GM21723 (cell line): ENCODE data around the gene IGFBP3.

ENCODE experiments used
- ATAC-seq: cut with Tn5 transposase; IDR thresholded peaks from one replicate; pipeline ENCODE4 v1.9.1; 2021; ENCODE audit warnings: mild to moderate bottlenecking, moderate library complexity; ENCODE audit not compliant: unreplicated experiment

Gene IGFBP3

DNA sequence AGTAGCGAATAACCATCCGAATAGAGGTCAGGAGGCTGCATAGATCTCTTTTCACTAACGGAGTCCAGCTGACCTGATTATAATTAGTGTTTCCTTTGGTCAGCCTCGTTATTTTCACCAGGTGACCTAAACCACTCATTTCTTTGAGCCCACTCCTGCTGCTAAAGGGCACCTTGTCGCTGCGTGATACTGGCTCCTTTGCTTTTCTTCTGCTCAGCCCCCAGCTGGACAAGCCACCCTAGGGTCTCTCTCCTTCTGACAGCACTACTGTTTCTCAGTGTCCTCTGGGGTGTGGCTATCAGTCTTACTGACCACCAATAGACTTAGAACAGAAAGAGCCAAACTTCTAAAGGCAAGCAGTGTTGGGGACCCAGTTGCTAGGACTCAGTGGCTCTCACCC, 2.7 kb upstream of the IGFBP3 start:
- ATAC-seq: no peak

DNA sequence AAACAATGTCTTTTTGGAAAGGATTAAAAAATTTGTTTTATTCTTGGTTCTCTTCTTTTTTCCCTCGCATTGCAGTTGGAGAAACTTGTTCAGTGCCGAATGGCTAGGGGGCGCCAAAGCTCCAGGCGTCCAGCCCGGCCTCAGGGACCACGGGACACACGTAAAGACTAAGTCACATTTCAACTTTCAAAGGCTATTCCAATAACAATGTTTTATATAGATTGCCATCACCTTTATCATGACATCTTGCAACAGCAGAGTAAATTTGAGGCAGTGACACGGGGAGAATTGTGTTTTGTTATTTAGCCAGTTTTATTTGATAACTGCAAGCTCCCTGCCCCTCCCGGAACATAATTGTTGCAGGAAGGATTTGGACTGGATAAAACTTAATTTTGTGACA, 2.2 kb upstream of the IGFBP3 start:
- ATAC-seq: no peak

DNA sequence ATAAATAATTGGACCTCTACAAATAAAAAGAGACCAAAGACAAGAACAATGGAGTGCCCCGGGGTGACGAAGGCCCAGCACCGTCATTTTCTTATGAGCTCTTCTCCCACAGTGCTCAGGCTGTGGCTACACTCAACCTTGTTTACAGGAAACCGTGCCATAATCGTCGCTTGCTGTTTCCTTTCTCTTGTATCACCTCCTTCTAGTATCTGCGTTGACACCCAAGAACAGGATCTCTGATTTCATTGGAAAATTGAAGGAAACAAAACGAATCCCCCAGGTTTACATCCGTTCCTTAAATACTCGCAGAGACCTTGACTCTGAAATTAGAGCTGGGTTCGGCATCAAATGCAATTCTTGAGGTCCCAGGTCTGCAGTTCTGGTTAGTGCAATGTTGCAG, 1.7 kb upstream of the IGFBP3 start:
- ATAC-seq: no peak

GRCh38 chr7:45921699-45922519, 837 bp upstream of the IGFBP3 start:
- ATAC-seq: no peak

DNA sequence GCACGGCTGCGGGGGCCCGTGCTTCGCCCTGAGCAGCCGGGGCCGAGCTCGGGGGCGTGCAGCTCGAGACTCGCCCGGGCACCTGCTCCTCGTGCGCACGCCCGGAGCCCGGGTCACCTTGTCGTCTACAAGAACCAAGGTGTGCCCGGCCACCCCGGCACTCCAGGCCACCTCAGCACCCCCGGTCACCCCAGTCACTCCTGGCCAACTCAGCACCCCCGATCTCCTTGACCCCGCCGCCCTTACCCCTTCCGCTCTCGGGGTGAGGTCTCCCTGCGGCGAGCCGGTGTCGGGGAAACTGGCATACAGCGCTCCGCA, 268 bp upstream of the IGFBP3 start:
- ATAC-seq: no peak

DNA sequence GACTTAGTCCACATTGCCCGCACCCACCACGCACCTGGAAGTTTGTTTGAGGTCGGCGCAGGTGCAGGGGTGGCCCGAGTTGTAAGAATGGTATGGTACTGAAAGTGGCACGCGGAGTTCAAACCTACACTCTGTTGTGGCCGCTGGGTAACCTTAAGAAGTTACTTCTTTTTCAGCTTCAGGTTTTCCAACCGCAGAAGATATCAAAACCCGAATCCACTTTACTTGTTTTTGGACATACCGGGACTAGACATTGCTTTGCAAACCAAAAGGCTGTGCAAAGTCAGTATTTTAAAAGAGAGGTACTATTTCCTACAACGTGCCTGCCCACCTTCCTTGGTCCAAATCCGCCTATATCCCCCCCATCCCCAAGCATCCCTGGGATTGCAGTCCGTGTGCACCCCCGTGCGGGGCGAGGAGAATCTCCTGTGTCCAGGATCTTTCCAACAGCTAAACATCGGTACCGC, 1.0 kb downstream of the IGFBP3 start:
- ATAC-seq: no peak

DNA sequence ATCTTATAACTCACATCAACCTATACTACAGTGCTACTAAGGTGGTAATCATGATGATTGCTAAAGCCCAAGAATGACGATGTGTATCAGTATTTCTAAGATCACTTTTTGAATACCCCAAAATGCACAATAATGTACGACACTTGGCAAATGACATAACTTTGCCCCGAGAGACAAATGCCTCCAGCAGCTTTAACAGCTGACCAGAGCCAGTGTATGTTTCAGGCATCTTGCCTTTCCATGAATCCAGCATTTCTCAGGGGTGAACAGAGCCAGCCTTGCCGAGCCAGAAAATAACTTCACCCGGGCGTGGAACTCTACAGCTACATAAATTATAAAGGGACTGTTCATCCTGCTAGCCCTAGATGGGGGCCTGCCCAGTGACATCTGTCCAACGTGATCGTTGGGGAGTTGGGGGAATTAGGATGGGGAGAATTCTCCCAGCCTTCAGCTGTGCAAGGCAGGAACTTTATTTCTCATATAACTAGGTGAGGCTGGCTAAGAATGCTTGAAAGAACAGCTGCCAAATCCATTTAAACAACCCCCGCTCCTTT, 1.8 kb downstream of the IGFBP3 start:
- ATAC-seq: no peak

GRCh38 chr7:45918556-45918955, 2.5 kb downstream of the IGFBP3 start:
- no peak for ATAC-seq

DNA sequence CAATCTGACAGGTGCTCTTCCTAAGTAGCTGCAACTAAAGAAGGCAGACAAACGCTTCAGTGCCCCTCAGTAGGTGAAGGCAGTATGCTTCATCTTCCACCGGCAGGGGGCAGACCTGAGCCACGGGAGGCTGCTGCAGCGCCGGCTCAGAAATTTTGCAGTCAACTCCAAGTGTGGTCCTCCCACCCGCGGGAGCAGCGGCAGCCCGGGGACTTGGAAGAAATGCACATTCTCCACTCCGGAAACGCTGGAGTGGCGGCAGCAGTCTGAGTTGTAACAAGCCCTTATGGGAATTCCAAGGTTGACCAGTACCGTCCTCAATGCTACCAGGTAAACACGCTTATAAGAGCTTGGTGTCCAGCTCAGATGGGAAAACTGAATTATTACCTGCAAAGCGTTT, 3.4 kb downstream of the IGFBP3 start:
- peak; percentile 81 for ATAC-seq

GRCh38 chr7:45917064-45917463, 4.0 kb downstream of the IGFBP3 start:
- ATAC-seq: no peak

GRCh38 chr7:45915606-45916005, 5.5 kb downstream of the IGFBP3 start:
- ATAC-seq: no peak

- no peak for ATAC-seq
These were observed 6.2 kb downstream of the IGFBP3 start for GRCh38 chr7:45914911-45915310.

DNA sequence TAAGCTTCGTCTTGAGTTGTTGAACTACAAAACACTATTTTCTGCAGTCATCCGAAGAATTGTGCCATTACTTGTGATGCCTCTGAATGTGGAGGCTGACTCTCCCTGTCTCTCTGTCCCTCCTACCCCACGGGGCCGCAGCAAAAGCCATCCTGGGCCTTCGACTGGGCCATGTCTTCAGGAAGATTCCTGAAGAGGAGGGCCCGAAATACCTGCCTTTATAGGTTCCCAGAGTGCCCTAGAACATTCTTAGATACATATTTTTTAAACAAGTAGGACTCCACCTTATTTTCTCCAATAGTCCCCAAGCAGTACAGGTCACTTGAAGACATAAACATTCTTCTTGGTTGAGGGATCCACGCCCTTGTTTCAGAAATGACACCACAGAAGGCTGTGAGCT, 8.1 kb downstream of the IGFBP3 start:
- ATAC-seq: no peak

DNA sequence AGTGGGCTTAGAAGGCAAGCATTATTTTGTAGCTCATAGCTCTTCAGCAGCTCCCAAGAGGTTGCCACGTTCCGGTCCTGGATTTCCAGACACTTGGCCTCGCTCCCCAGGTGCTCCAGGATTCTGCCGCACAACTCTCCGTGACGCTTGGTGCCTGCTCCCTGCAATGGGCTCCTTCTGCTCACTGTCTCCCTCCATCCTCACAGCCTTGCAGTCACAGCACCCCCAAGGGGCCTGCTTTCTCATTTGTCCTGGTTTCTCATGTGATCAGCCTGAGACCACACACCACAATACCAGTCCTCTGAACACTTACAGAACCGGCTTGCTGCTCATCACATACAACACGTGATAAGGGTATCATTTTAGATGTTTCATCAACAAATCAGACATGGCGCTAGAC, 9.8 kb downstream of the IGFBP3 start:
- ATAC-seq: no peak

DNA sequence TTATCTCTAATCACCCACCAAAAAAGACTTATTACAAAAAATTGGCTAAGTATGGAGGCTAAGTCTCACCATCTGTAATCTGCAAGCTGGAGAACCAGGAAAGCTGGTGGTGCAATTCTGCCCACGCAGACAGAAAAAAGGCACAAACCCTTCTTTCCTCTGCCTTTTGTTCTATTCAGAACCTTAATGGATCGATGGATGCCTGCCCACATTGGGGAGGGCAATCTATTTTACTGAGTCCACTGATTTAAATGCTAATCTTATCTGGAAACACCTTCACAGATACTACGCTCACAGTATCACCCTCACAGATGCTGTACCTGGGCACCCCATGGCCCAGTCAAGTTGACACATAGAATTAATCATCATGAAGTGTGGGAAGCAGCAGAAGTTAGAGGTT, 10.2 kb downstream of the IGFBP3 start:
- ATAC-seq: no peak

GRCh38 chr7:45909561-45909960, 11.5 kb downstream of the IGFBP3 start:
- ATAC-seq: no peak

GRCh38 chr7:45902820-45903219, 18.3 kb downstream of the IGFBP3 start:
- ATAC-seq: no peak

- no peak for ATAC-seq
These were observed 19.5 kb downstream of the IGFBP3 start for GRCh38 chr7:45901566-45901965.

DNA sequence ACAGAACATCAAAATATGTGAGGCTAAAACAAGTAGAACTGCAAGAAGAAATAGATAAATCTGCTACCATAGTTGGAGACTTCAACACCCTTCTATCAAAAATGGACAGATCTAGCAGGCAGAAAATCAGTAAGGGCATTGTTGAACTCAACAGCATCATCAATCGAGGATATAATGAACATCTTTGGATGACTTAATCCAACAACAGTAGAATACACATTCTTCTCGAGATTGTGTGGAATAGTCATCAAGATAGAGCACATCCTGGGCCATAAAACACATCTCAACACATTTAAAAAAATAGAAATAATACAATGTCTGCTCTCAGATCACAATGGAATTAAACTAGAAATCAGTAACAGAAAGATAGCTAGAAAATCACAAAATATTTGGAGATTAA, 22.9 kb downstream of the IGFBP3 start:
- no peak for ATAC-seq

- ATAC-seq: no peak
These were observed 23.9 kb downstream of the IGFBP3 start for GRCh38 chr7:45897042-45897690.

DNA sequence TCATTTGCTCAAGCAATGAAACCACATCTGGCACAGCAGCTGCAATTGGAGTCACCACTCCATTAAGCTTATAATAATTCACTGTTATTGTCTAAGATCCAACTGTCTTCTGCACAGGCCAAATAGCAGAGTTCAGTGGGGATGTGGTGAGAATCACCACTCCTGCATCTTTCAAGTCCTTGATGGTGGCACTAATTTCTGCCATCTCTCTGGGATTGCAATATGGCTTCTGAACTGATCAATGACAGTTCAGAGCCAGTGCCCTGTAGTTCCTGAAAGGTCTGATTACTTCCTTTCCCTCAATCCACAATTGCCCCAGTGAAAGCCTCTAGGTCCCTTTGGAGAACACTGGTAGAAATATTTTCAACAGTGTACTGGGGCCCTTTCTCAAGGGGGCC, 26.4 kb downstream of the IGFBP3 start:
- no peak for ATAC-seq

GRCh38 chr7:45893996-45894664, 26.9 kb downstream of the IGFBP3 start:
- ATAC-seq: no peak
